H9 (cell line): ENCODE measurements around the gene CCT7. TPM values are rescaled to one million over a fixed set of nuclear protein-coding genes. Genes with fewer than 3 reads are reported as not detected.

Experiments used
- DNase-seq: peaks from one replicate; pipeline ENCODE4 v3.0.0-alpha.2; 2017
- H2AFZ ChIP-seq: one replicate; pipeline ENCODE4 v1.6.1; 2013; ENCODE audit warnings: mild to moderate bottlenecking, low read length, control low read depth, moderate library complexity
- H2AK5ac ChIP-seq: 2 replicates; pipeline ENCODE4 v1.6.1; 2013; ENCODE audit warnings: low read length, control low read depth, mixed read lengths; ENCODE audit not compliant: insufficient read length
- H2BK120ac ChIP-seq: one replicate; pipeline ENCODE4 v1.6.1; 2013; ENCODE audit warnings: low read depth, mild to moderate bottlenecking, low read length, control low read depth, inconsistent platforms; ENCODE audit not compliant: poor library complexity, severe bottlenecking
- H2BK12ac ChIP-seq: 2 replicates; pipeline ENCODE4 v1.6.1; 2013; ENCODE audit warnings: low read length, control low read depth, mixed read lengths, low read depth; ENCODE audit not compliant: insufficient read length
- H2BK15ac ChIP-seq: 2 replicates; pipeline ENCODE4 v1.6.1; 2013; ENCODE audit warnings: low read depth, low read length, control low read depth
- H2BK20ac ChIP-seq: one replicate; pipeline ENCODE4 v1.6.1; 2013; ENCODE audit warnings: low read depth, mild to moderate bottlenecking, low read length, control low read depth, inconsistent platforms; ENCODE audit not compliant: poor library complexity, severe bottlenecking
- H2BK5ac ChIP-seq: 2 replicates; pipeline ENCODE4 v1.6.1; 2013; ENCODE audit warnings: low read length, control low read depth, mixed read lengths; ENCODE audit not compliant: insufficient read length
- H3K14ac ChIP-seq: 2 replicates; pipeline ENCODE4 v1.6.1; 2013; ENCODE audit warnings: low read length, control low read depth; ENCODE audit not compliant: insufficient read depth
- H3K18ac ChIP-seq: 2 replicates; pipeline ENCODE4 v1.6.1; 2013; ENCODE audit warnings: low read depth, mild to moderate bottlenecking, mixed read lengths, low read length, control low read depth; ENCODE audit not compliant: insufficient read length
- H3K23ac ChIP-seq: 2 replicates; pipeline ENCODE4 v1.6.1; 2013; ENCODE audit warnings: low read length, control low read depth, mixed read lengths, low read depth; ENCODE audit not compliant: insufficient read length
- H3K23me2 ChIP-seq: 2 replicates; pipeline ENCODE4 v1.6.1; 2013; ENCODE audit warnings: low read depth, mild to moderate bottlenecking, mixed read lengths, low read length, control low read depth; ENCODE audit not compliant: insufficient read length, poor library complexity, severe bottlenecking
- H3K27ac ChIP-seq: 2 replicates; pipeline ENCODE4 v1.5.1; 2013; ENCODE audit warnings: low read length, control low read depth, mixed read lengths, low read depth; ENCODE audit not compliant: insufficient read length
- H3K27me3 ChIP-seq: 2 replicates; pipeline ENCODE4 v1.6.1; 2013; ENCODE audit warnings: low read length, control low read depth, inconsistent platforms; ENCODE audit not compliant: insufficient read depth
- H3K4ac ChIP-seq: 2 replicates; pipeline ENCODE4 v1.6.1; 2013; ENCODE audit warnings: low read depth, mild to moderate bottlenecking, control low read depth, inconsistent platforms, low read length, moderate library complexity
- H3K4me1 ChIP-seq: 2 replicates; pipeline ENCODE4 v1.6.1; 2013; ENCODE audit warnings: low read length, control low read depth, inconsistent platforms; ENCODE audit not compliant: insufficient read depth
- H3K4me2 ChIP-seq: 2 replicates; pipeline ENCODE4 v1.6.1; 2013; ENCODE audit warnings: low read length, control low read depth, mixed read lengths; ENCODE audit not compliant: insufficient read length, insufficient read depth
- H3K56ac ChIP-seq: 2 replicates; pipeline ENCODE4 v1.6.1; 2013; ENCODE audit warnings: low read depth, mild to moderate bottlenecking, mixed read lengths, low read length, control low read depth; ENCODE audit not compliant: insufficient read length
- H3K79me1 ChIP-seq: 2 replicates; pipeline ENCODE4 v1.6.1; 2013; ENCODE audit warnings: low read depth, mild to moderate bottlenecking, moderate library complexity, low read length, control low read depth, inconsistent platforms; ENCODE audit not compliant: insufficient read depth, poor library complexity, severe bottlenecking
- H3K79me2 ChIP-seq: 2 replicates; pipeline ENCODE4 v1.6.1; 2013; ENCODE audit warnings: low read length, control low read depth, inconsistent platforms; ENCODE audit not compliant: insufficient read depth
- H3K9ac ChIP-seq: 2 replicates; pipeline ENCODE4 v1.6.1; 2013; ENCODE audit warnings: low read length, control low read depth, mixed read lengths; ENCODE audit not compliant: insufficient read length; ENCODE audit errors: extremely low read depth
- H3K9me3 ChIP-seq: one replicate; pipeline ENCODE4 v1.6.1; 2013; ENCODE audit warnings: low read depth, low read length, inconsistent platforms; ENCODE audit not compliant: control insufficient read depth
- H3T11ph ChIP-seq: one replicate; pipeline ENCODE4 v1.6.1; 2013; ENCODE audit warnings: mild to moderate bottlenecking, low read length, control low read depth, inconsistent platforms
- H4K20me1 ChIP-seq: one replicate; pipeline ENCODE4 v1.6.1; 2013; ENCODE audit not compliant: control insufficient read depth, insufficient read length, insufficient read depth
- H4K5ac ChIP-seq: 2 replicates; pipeline ENCODE4 v1.6.1; 2013; ENCODE audit warnings: low read depth, mild to moderate bottlenecking, mixed read lengths, low read length, control low read depth; ENCODE audit not compliant: insufficient read length
- H4K8ac ChIP-seq: replicated peaks from 2 replicates; pipeline ENCODE4 v1.6.1; 2013; ENCODE audit warnings: low read length, control low read depth, mixed read lengths, low read depth; ENCODE audit not compliant: insufficient read length
- H4K91ac ChIP-seq: 2 replicates; pipeline ENCODE4 v1.6.1; 2013; ENCODE audit warnings: low read depth, mild to moderate bottlenecking, moderate library complexity, mixed read lengths, low read length, control low read depth; ENCODE audit not compliant: insufficient read length
- H3K27ac Mint-ChIP-seq, 3 experiments: 2 replicates in 2 of 3; 3 replicates in 1 of 3; pipeline ENCODE4 v1.8.0; 2020 to 2021; ENCODE audit warnings: mixed read lengths in 3 of 3, mild to moderate bottlenecking in 1 of 3, moderate library complexity in 1 of 3
- H3K27me3 Mint-ChIP-seq: 2 replicates; pipeline ENCODE4 v1.8.0; 2021; ENCODE audit warnings: low read depth, mild to moderate bottlenecking, moderate library complexity, mixed read lengths
- H3K36me3 Mint-ChIP-seq, 3 experiments: 2 replicates in 2 of 3; 3 replicates in 1 of 3; pipeline ENCODE4 v1.8.0; 2020 to 2021; ENCODE audit warnings: low read depth in 3 of 3, mixed read lengths in 3 of 3; ENCODE audit not compliant: insufficient read depth in 1 of 3
- H3K4me1 Mint-ChIP-seq, 2 experiments: 2 replicates each; pipeline ENCODE4 v1.8.0; 2020; ENCODE audit warnings: mixed read lengths in 2 of 2
- H3K4me3 Mint-ChIP-seq, 2 experiments: 2 replicates in 1 of 2; 3 replicates in 1 of 2; pipeline ENCODE4 v1.8.0; 2020 to 2021; ENCODE audit warnings: mild to moderate bottlenecking in 2 of 2, mixed read lengths in 2 of 2, moderate library complexity in 1 of 2
- H3K9me3 Mint-ChIP-seq, 2 experiments: 2 replicates in 1 of 2; 3 replicates in 1 of 2; pipeline ENCODE4 v1.8.0; 2020; ENCODE audit warnings: mild to moderate bottlenecking in 2 of 2, mixed read lengths in 2 of 2, moderate library complexity in 1 of 2
- CTCF ChIP-seq: fragments of 200-600 bp; sonication (generic); conservative IDR thresholded peaks from 3 replicates; pipeline ENCODE4 v1.8.0; 2021; ENCODE audit warnings: antibody characterized with exemption, mild to moderate bottlenecking
- WGBS: extraction: QIAGEN DNeasy Blood & Tissue Kit; methylation state at CpG from one replicate; pipeline ENCODE4 v1.1.7; 2013; ENCODE audit warnings: missing lambda C conversion rate, low lambda C conversion rate, mixed read lengths; ENCODE audit not compliant: insufficient read length; ENCODE audit errors: extremely low coverage; 5-methylcytosine and 5-hydroxymethylcytosine counted together
- total RNA-seq: library from RNA; stranded (reverse); gene quantifications from 2 replicates; pipeline ENCODE4 v1.2.1, GENCODE V29; 2021

CCT7 gene
- total RNA-seq, 1 experiment from 2014 or later = 500 TPM

- Histone ChIP-seq H3K23ac (no peak within 1 kb of the TSS), H3K23me2 (no peaks in the 10 kb centered on the region), H3K18ac (peak within 1 kb of the TSS; percentile 81), H3K4ac (no peak within 1 kb of the TSS), H4K91ac (no peak within 1 kb of the TSS), H3K79me2 (peaks cover 7% of the 10 kb centered on the region; the same call in 1 of the 2 replicates), H3K9ac (peak within 1 kb of the TSS; percentile 68), H3K27me3 (no peaks in the 10 kb centered on the region), H2BK12ac (no peak within 1 kb of the TSS), H3K14ac (peak within 1 kb of the TSS; percentile 89), H3T11ph (no peak within 1 kb of the TSS), H2AK5ac (no peak within 1 kb of the TSS), H4K20me1 (no peaks in the 10 kb centered on the region), H3K27ac (no peak within 1 kb of the TSS), H2BK20ac (no peak within 1 kb of the TSS), H2BK5ac (no peak within 1 kb of the TSS), H2BK15ac (no peak within 1 kb of the TSS), H3K4me1 (0 out of 2 replicates have a peak, but pooled peaks cover 3% of the 10 kb centered on the region), H4K8ac (no peak within 1 kb of the TSS), H3K9me3 (no peaks in the 10 kb centered on the region), H2BK120ac (no peak within 1 kb of the TSS), H3K79me1 (peaks cover 4% of the 10 kb centered on the region), H3K56ac (no peak within 1 kb of the TSS), H3K4me2 (peak within 1 kb of the TSS; percentile 81), H4K5ac (no peak within 1 kb of the TSS), H2AFZ (peak within 1 kb of the TSS; percentile 82)
- peak within 1 kb of the TSS; percentile 89 to 95 (median 93); a peak in 6 of 7 replicates for H3K27ac Mint-ChIP-seq
- WGBS = no CpG with 5 or more reads among the region's 64 CpGs
- peak within 1 kb of the TSS; percentile 76 to 93 for H3K4me3 Mint-ChIP-seq
- peaks cover 22 to 30% of the 10 kb centered on the region in 2 experiments for H3K4me1 Mint-ChIP-seq
- peaks cover 0 to 5% (median 0%) of the 10 kb centered on the region in 3 experiments; a peak in 2 of 7 replicates for H3K36me3 Mint-ChIP-seq
- DNase-seq = peak; percentile 86
- H3K9me3 Mint-ChIP-seq = no peaks in the 10 kb centered on the region
- peaks cover 3% of the 10 kb centered on the region; the same call in 1 of the 2 replicates for H3K27me3 Mint-ChIP-seq
- TF ChIP-seq CTCF = no peak
Observed at GRCh38 chr2:73214120-73215035, 19.7 kb upstream of the CCT7 start, which contains the start of gene SMYD5. SMYD5 (plus strand) TSS chr2:73214245; CDS start chr2:73214267, 22 bp downstream.
